Esophagus squamous epithelium (tissue), 4 donors: Measurements from ENCODE around the gene NLRC5.
"Not testable (repeated sequence)": the region's sequence is repeated elsewhere in the genome, so short reads cannot be mapped to it uniquely, and the experiment has no call there.

Source experiments
- CTCF ChIP-seq, 6 experiments: fragments of 450-650 bp in 4 of 6; fragments of 200-600 bp in 2 of 6; sonication (generic) in 2 of 6; IDR thresholded peaks; one replicate each; pipeline ENCODE4 v1.5.1; 2016 to 2019; ENCODE audit warnings: antibody characterized with exemption in 6 of 6, mild to moderate bottlenecking in 4 of 6, moderate library complexity in 4 of 6
- POLR2A ChIP-seq, 4 donors: fragments of 450-650 bp; IDR thresholded peaks; one replicate each; pipeline ENCODE4 v1.6.1; 2017; ENCODE audit warnings: antibody characterized with exemption in 4 of 4, mild to moderate bottlenecking in 4 of 4, moderate library complexity in 3 of 4

- not testable (repeated sequence) for TF ChIP-seq POLR2A, CTCF (IDR thresholded peaks at IDR 0.05)
Observed at GRCh38 chr16:56986908-56987307, 2.4 kb upstream of the NLRC5 start.
